Neuronal stem cell (in vitro differentiated cells): Measurements from ENCODE around the gene UBE3D. TPM values are rescaled to one million over a fixed set of nuclear protein-coding genes. Genes with fewer than 3 reads are reported as not detected.

ENCODE experiments used
- DNase-seq: peaks from one replicate; pipeline ENCODE4 v3.0.0-alpha.2; 2013; ENCODE audit warnings: low spot score
- H2AFZ ChIP-seq: one replicate; pipeline ENCODE4 v1.6.1; 2013; ENCODE audit warnings: mild to moderate bottlenecking, low read length, inconsistent platforms
- H2AK5ac ChIP-seq: 2 replicates; pipeline ENCODE4 v1.6.1; 2013; ENCODE audit warnings: low read depth, mild to moderate bottlenecking, inconsistent platforms, low read length, moderate library complexity, mixed read lengths
- H2BK120ac ChIP-seq: 2 replicates; pipeline ENCODE4 v1.6.1; 2013; ENCODE audit warnings: low read depth, mild to moderate bottlenecking, inconsistent platforms, low read length, moderate library complexity, mixed read lengths
- H2BK12ac ChIP-seq: one replicate; pipeline ENCODE4 v1.6.1; 2013; ENCODE audit warnings: low read length, inconsistent platforms
- H2BK15ac ChIP-seq: 2 replicates; pipeline ENCODE4 v1.6.1; 2013; ENCODE audit warnings: mild to moderate bottlenecking, low read length, inconsistent platforms, mixed read lengths
- H2BK5ac ChIP-seq: one replicate; pipeline ENCODE4 v1.6.1; 2013; ENCODE audit warnings: inconsistent platforms, mild to moderate bottlenecking, low read length, moderate library complexity
- H3K14ac ChIP-seq: one replicate; pipeline ENCODE4 v1.6.1; 2013; ENCODE audit warnings: low read length, inconsistent platforms
- H3K18ac ChIP-seq: 2 replicates; pipeline ENCODE4 v1.6.1; 2013; ENCODE audit warnings: low read length, inconsistent platforms
- H3K23ac ChIP-seq: 2 replicates; pipeline ENCODE4 v1.6.1; 2013; ENCODE audit warnings: low read depth, mild to moderate bottlenecking, mixed read lengths, low read length, inconsistent platforms; ENCODE audit not compliant: poor library complexity
- H3K27ac ChIP-seq: replicated peaks from 3 replicates; pipeline ENCODE4 v1.5.1; 2013; ENCODE audit warnings: low read length, inconsistent platforms
- H3K27me3 ChIP-seq, 3 experiments: 2 replicates each; pipeline ENCODE4 v1.6.1; 2013; ENCODE audit warnings: low read length in 3 of 3, mild to moderate bottlenecking in 2 of 3, inconsistent platforms in 1 of 3, low read depth in 1 of 3, mixed read lengths in 1 of 3, moderate library complexity in 1 of 3; ENCODE audit not compliant: control insufficient read depth in 3 of 3, insufficient read depth in 3 of 3
- H3K36me3 ChIP-seq, 2 donors: replicated peaks in 1 of 2; 2 replicates each; pipeline ENCODE4 v1.6.1; 2013; ENCODE audit warnings: low read length in 2 of 2; ENCODE audit not compliant: control insufficient read depth in 2 of 2, insufficient read depth in 2 of 2
- H3K4ac ChIP-seq: 2 replicates; pipeline ENCODE4 v1.6.1; 2013; ENCODE audit warnings: inconsistent platforms, mild to moderate bottlenecking, low read length, moderate library complexity
- H3K4me1 ChIP-seq, 2 donors: 1 replicate in 1 of 2; 2 replicates in 1 of 2; pipeline ENCODE4 v1.6.1; 2013; ENCODE audit warnings: low read length in 2 of 2, low read depth in 1 of 2; ENCODE audit not compliant: control insufficient read depth in 2 of 2, insufficient read depth in 1 of 2
- H3K4me2 ChIP-seq: one replicate; pipeline ENCODE4 v1.6.1; 2013; ENCODE audit warnings: mild to moderate bottlenecking, low read length, inconsistent platforms; ENCODE audit not compliant: insufficient read depth, poor library complexity, severe bottlenecking
- H3K4me3 ChIP-seq, 2 donors: 2 replicates each; pipeline ENCODE4 v1.5.1; 2013; ENCODE audit warnings: low read length in 2 of 2, mild to moderate bottlenecking in 2 of 2, inconsistent platforms in 1 of 2, moderate library complexity in 1 of 2
- H3K79me1 ChIP-seq: one replicate; pipeline ENCODE4 v1.6.1; 2013; ENCODE audit warnings: low read depth, mild to moderate bottlenecking, inconsistent platforms, low read length, moderate library complexity
- H3K9ac ChIP-seq: one replicate; pipeline ENCODE4 v1.6.1; 2013; ENCODE audit warnings: mild to moderate bottlenecking, low read depth, low read length, inconsistent platforms; ENCODE audit not compliant: poor library complexity
- H3K9me3 ChIP-seq, 2 donors: replicated peaks in 1 of 2; 2 replicates each; pipeline versions ENCODE3 to v1.6.1; 2013; ENCODE audit warnings: low read length in 2 of 2, mild to moderate bottlenecking in 2 of 2, inconsistent platforms in 1 of 2, low read depth in 1 of 2, mixed read lengths in 1 of 2, moderate library complexity in 1 of 2; ENCODE audit not compliant: control insufficient read depth in 2 of 2, insufficient read depth in 1 of 2
- H4K8ac ChIP-seq: one replicate; pipeline ENCODE4 v1.6.1; 2013; ENCODE audit warnings: low read depth, mild to moderate bottlenecking, inconsistent platforms, low read length, moderate library complexity
- H4K91ac ChIP-seq: one replicate; pipeline ENCODE4 v1.6.1; 2013; ENCODE audit warnings: low read length, low read depth, mild to moderate bottlenecking, inconsistent platforms; ENCODE audit not compliant: poor library complexity
- WGBS, 2 donors: extraction: QIAGEN DNeasy Blood & Tissue Kit; methylation state at CpG; one replicate each; pipeline ENCODE4 v1.1.7; 2013; ENCODE audit warnings: missing lambda C conversion rate in 2 of 2, mixed read lengths in 1 of 2; ENCODE audit not compliant: insufficient read length in 2 of 2, insufficient replicate concordance in 1 of 2; ENCODE audit errors: extremely low coverage in 2 of 2; 5-methylcytosine and 5-hydroxymethylcytosine counted together
- small RNA-seq: library from polyadenylated mRNA; stranded (forward); fragments of <200 nt; extraction: miRNeasy Mini kit (QIAGEN cat#:217004); gene quantifications from one replicate; pipeline ENCODE3, GENCODE V24; 2013; ENCODE audit not compliant: insufficient read depth

The UBE3D gene

GRCh38 chr6:82843291-82843885, 222.3 kb downstream of the UBE3D start:
- Histone ChIP-seq H3K23ac (no peak overlapping the region), H3K4me2 (no peak overlapping the region), H2BK5ac (no peak overlapping the region), H3K27me3 (no peaks in the 10 kb centered on the region), H2BK12ac (no peak overlapping the region), H2BK15ac (no peak overlapping the region), H3K4me3 (no peak overlapping the region), H2AK5ac (no peak overlapping the region), H3K9me3 (no peaks in the 10 kb centered on the region), H3K18ac (no peak overlapping the region), H2BK120ac (no peak overlapping the region), H3K4me1 (no peaks in the 10 kb centered on the region), H4K8ac (no peak overlapping the region), H4K91ac (no peak overlapping the region), H2AFZ (no peak overlapping the region), H3K27ac (no peak overlapping the region), H3K4ac (no peak overlapping the region), H3K36me3 (no peaks in the 10 kb centered on the region), H3K14ac (no peak overlapping the region), H3K9ac (no peak overlapping the region), H3K79me1 (no peaks in the 10 kb centered on the region)
- DNase-seq, result no peak

- H4K8ac ChIP-seq, result no peak overlapping the region
- no peak overlapping the region for H3K4me3 ChIP-seq
- H3K23ac ChIP-seq, result no peak overlapping the region
- no peak overlapping the region for H2AK5ac ChIP-seq
- H2BK5ac ChIP-seq, result no peak overlapping the region
- H3K14ac ChIP-seq, result no peak overlapping the region
- H3K36me3 ChIP-seq, result no peaks in the 10 kb centered on the region
- no CpG with 5 or more reads among the region's 6 CpGs for WGBS, 2 donors
- no peak overlapping the region for H2BK120ac ChIP-seq
- no peak overlapping the region for H3K18ac ChIP-seq
- no peak overlapping the region for H4K91ac ChIP-seq
- H3K79me1 ChIP-seq, result no peaks in the 10 kb centered on the region
- no peaks in the 10 kb centered on the region for H3K27me3 ChIP-seq
- H3K9me3 ChIP-seq, result no peaks in the 10 kb centered on the region
- H3K4me2 ChIP-seq, result no peak overlapping the region
- H2BK12ac ChIP-seq, result no peak overlapping the region
- H3K27ac ChIP-seq, result no peak overlapping the region
- H3K4me1 ChIP-seq, result no peaks in the 10 kb centered on the region
- H2BK15ac ChIP-seq, result no peak overlapping the region
- DNase-seq, result no peak
- H3K4ac ChIP-seq, result no peak overlapping the region
- H3K9ac ChIP-seq, result no peak overlapping the region
- no peak overlapping the region for H2AFZ ChIP-seq
Measured at GRCh38 chr6:82842721-82843120, 222.9 kb downstream of the UBE3D start.

Small RNAs within 50 kb of the gene (small RNA-seq; reads per million reads assigned to genes)
- gene LAP3P1, result not detected
